MM.1S (cell line): Measurements from ENCODE around the gene NFKBIA.

Experiments
- CTCF ChIP-seq: fragments of 300-600 bp; sonication (generic); IDR thresholded peaks from 2 replicates; pipeline ENCODE4 v1.5.1; 2016; ENCODE audit warnings: antibody characterized with exemption, low read length, mixed read lengths
- EZH2 ChIP-seq: fragments of 300-600 bp; sonication (generic); optimal IDR thresholded peaks from 2 replicates; pipeline ENCODE3; 2017; ENCODE audit warnings: low read depth, mild to moderate bottlenecking, antibody characterized with exemption, low read length, mixed read lengths
- EZH2phosphoT487 ChIP-seq: fragments of 300-600 bp; sonication (generic); IDR thresholded peaks from 2 replicates; pipeline ENCODE4 v1.6.1; 2018; ENCODE audit warnings: antibody characterized with exemption, low read length

GRCh38 chr14:35409595-35409994 lies 5.0 kb upstream of the NFKBIA start:
- no peak for TF ChIP-seq EZH2
- no peak for TF ChIP-seq CTCF
- no peak for TF ChIP-seq EZH2phosphoT487
